Measurements from ENCODE around the gene FAM200C.
A peak's percentile ranks its signal among the peaks of the same experiment; 100 is the strongest.
"Not testable (repeated sequence)": the region's sequence is repeated elsewhere in the genome, so short reads cannot be mapped to it uniquely, and the experiment has no call there.

FAM200C gene

DNA sequence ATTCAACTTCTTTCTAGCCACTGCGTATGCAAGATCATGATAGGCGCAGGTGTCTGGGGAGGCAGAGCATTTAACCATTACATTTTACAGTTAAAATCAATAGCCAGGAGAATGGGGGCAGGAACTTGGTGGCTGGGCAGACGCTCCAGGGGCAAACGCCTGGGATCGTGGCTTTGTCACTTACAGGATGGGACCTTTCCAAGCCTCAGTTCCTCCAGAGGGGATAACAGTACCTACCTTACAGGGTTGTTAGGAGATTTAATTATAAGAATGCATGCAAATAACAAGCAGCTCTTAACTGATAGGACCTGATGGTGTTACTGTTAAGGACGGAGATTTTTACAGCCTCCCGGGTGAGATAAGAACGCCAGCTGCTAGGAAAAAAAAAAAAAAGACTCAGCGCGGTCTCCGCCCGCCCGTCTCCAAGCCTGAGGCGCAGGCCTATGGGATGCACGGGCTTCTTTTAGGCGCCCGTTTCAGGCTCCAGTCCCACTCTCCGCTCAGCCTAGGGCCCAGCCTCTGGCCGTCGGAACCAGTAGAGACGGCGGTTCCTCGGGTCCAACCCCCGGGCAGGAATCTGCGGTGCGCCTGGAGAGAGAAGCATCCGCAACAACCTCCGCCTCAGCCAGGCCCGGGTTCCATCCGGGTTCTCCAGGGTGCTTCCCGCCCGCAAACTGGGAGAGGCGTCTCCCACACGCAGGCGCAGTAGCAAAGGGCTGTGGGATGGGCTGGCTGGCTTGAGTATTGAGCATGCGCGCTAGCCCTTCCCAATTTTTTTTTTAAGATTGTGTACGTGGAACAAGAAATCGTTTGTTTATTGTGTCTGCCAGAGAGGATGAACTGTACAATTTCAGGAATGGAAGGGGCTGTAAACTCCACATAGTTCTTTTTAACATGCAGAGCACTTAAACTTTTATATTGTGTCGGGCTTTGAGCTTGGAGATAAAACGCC is at the start of gene FAM200C:
TSS of gene FAM200C (minus strand) at position 653 of the 952 bp plus-strand sequence. CDS start 4,564 bp downstream, outside the sequence.
- peak; percentile 65 for DNase-seq

- no peak for DNase-seq
These were observed 49.6 kb upstream of the FAM200C start for GRCh38 chr5:160449458-160449857.

- no peak for DNase-seq
These were observed 49.0 kb upstream of the FAM200C start for GRCh38 chr5:160448886-160449285.

- no peak for DNase-seq
These were observed 45.9 kb upstream of the FAM200C start for GRCh38 chr5:160445751-160446150.

GRCh38 chr5:160445132-160445531 is 45.3 kb upstream of the FAM200C start:
- DNase-seq: no peak

DNA sequence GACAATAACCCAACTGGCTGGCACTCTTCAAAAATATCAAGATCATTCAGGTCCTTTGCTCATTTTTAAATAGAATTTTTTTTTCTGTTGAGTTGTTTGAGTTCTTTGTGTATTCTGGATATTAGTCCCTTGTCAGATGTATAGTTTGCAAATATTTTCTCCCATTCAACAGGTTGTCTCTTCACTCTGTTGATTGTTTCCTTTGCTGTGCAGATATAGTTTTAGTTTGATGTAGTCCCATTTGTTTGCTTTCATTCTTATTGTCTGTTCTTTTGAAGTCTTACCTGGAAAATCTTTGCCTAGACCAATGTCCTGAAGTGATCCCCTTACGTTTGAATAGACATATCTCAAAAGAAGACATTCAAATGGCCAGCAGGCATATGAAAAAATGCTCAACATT is 44.6 kb upstream of the FAM200C start:
- no peak for DNase-seq

GRCh38 chr5:160442824-160443431 is 43.1 kb upstream of the FAM200C start:
- DNase-seq: no peak

DNA sequence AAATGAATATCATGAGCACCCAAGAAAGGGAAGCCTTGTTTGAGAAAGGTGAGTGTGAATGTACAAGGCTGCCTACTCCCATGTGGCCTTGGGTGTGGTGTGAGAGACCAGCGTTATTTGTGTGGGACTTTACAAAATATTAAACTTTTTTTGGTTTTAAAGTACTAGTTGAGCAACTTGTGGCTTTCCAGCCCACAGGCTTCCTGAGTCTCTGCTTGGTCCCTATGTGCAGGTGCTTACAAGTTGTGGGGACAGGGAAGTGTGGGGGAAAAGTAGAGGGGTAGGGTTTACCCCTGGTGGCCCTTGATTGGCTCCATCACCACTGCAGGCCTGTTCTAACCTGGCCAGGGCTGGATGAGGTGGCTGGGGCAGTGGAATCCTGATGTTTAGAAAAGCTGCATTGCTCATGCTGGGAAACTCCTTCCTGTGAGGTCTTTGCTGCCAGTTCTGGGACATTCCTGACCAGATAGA is 41.5 kb upstream of the FAM200C start:
- no peak for DNase-seq

DNA sequence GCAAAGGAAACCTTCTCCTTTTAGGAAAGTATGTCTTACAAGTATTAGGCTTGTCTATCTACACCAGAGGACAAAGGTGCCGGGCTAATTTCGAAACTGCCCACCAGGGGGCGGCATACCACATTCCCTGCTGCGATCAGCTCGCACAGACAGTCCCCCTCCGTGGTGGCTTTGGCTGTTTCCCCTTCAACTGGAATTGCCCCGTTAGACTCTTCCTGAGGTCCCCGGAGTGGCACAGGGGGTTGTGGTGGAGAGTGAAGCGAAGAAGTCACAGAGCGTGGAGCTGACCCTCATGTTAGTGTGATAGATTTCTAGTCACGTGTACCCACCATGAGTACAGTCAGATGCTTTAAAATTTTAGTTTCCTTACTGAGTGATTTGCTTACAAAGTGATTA is 39.3 kb upstream of the FAM200C start:
- peak; percentile 86 for DNase-seq

DNA sequence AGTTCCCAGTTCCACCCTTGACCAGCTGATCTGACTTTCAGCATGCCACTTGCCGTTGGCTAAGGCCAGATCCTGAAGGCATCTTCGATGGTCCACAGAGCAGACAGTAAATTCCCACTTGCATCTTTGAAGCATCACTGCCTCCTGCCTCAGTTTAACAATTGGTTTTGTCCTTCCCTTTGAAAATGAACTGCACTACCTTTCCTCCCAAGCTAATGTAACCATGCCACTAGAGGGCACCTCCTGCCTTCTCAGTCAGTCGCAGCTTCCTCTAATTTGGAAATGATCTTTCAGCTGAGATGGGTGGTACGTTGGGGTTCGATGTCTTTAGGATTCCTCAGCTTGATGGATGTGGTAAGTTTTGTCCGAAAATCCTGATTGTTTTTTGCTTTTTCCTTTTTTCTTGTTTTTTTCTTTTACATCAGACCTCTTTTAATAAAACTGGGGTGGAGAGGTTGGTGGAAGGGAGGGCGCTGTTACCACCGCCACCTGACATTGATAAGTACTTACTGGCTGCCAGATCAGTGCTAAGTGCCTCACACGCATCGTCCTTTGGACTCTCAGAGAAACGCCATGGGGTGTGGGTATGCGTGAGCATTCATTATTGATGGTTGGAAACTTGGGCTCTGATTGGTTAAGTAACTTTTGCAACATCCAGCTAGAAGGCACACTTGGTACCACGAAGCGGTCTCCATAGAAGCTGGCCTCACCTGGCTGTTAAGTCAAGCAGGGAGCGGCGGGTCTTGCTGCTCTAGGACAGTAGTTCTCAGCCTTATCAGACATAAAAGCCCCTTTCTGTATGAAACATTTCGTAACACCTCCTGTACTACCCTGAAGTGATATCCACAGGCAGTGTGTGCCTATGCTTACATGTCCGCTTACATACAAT is 38.7 kb upstream of the FAM200C start:
- peak; percentile 74 for DNase-seq

GRCh38 chr5:160437271-160437670 is 37.4 kb upstream of the FAM200C start:
- DNase-seq: no peak

DNA sequence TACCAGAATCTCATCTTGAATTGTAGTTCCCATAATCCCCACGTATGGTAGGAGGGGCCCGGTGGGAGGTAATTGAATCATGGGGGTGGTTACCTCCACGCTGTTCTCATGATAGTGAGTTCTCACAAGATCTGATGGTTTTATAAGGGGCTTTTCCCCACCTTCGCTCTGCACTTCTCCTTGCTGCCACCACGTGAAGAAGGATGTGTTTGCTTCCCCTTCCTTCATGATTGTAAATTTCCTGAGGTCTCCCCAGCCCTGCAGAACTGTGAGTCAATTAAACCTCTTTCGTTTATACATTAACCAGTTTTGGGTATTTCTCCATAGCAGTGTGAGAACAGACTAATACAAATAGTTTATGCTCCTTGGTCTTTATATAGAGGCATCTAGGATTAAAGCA is 36.8 kb upstream of the FAM200C start:
- not testable (repeated sequence) for DNase-seq

DNA sequence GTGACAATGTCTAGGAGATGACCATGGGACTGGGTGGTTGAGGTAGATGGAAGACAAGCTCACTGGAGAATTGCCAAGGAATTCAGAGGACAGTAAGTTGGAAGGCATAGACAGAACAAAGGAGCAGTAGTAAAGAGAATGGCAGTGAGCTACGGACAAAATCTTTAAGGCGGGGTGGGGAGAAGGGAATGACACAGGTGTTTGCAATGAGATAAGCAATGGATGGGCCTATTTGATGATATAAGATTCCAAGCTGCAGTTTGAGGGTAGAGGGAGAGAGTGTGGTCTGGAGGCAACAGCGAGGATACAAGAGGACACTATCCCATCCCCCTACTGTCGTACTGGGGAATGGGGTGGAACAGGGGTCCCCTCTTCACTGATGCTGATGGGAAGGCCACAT is 36.2 kb upstream of the FAM200C start:
- no peak for DNase-seq

GRCh38 chr5:160435532-160435931 is 35.7 kb upstream of the FAM200C start:
- no peak for DNase-seq

DNA sequence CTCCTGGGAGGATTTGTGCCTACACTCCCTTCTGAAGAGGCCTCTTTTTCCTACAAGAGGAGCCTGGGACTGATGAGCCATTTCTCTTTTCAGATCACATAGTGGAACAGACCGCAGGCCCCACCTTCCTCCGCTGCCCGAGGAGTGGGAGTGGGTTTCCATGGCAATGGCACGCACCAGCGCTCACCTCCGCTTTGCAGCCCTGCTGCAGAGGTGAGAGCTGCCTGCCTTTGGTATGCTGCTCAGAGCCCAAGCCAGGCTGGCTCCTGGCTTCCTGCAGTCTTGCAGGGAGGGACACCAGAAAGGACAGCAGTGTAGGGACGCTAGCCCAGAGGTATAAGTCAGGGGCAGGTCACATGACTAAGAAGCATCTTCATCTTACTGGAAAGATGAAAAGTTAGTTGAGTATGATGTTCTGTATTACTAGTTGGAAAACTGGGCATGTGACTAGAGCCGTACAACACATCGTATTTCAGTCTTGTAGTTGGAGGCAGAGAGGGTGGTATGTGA is 34.2 kb upstream of the FAM200C start:
- no peak for DNase-seq

GRCh38 chr5:160432787-160433186 is 32.9 kb upstream of the FAM200C start:
- no peak for DNase-seq

DNA sequence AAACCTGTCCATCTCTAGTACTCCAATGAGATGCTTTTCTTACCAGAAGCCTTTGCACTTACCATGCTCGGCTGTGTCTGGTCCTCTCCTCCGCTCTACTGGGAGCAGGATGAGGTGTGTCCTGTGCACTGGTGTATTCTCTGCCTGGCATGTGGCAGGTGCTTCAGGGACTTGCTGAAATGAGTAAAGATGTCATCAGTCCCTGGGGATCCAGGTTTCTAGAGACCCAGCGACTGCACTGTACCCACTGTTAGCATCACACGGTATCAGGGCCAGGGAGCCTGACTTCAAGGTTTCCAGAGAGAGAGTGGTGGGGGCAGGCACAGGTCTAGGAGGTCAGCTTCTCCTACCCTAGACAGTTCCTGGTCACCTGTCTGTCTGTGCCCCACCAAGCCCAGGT is 32.3 kb upstream of the FAM200C start:
- no peak for DNase-seq

DNA sequence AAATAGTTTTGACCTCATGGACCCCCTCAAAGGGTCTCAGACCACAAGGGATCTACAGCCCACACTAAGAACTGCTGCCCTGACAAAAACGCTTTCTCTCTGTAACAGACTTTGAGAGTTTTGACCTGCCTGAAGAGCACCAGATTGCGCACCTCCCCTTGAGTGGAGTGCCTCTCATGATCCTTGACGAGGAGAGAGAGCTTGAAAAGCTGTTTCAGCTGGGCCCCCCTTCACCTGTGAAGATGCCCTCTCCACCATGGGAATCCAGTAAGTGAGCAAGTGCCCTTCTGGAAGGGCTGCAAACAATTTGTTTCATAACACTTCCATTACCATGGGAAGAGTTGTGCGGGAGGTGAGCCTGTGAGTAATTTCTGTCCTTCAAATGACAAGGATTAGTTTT is 27.8 kb upstream of the FAM200C start:
- DNase-seq: no peak

GRCh38 chr5:160423099-160423498 is 23.2 kb upstream of the FAM200C start:
- DNase-seq: peak; percentile 37

DNA sequence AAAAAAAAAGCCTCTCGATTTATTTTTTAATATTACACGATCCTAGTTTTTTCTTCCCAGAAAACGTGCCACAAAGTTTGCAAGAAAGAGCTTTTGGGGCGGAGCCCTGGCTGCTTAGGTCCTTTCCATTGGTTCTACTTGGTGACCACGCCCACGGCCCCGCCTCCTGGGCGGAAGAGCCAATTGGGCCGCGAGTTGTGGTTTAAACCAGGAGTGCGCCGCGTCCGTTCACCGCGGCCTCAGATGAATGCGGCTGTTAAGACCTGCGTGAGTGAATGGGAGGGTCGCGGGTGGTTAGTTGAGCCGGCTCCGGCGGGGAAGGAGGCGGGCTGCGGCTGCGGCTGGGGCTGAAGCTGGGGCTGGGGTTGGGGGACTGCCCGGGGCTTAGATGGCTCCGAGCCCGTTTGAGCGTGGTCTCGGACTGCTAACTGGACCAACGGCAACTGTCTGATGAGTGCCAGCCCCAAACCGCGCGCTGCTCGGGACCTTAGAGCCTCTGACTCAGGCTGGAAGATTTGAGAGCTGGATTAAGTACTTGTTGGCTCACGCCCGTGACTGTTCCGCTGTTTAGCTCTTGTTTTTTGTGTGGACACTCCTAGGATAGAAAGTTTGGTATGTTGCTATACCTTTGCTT is 21.9 kb upstream of the FAM200C start, which contains the start of gene PTTG1:
TSS of gene PTTG1 (plus strand) at position 231 of the 634 bp plus-strand sequence. CDS start 458 bp downstream, outside the sequence.
- peak; percentile 88 for DNase-seq

- no peak for DNase-seq
These were observed 20.4 kb upstream of the FAM200C start for GRCh38 chr5:160420331-160420610.

Measured in CD4-positive, alpha-beta T cell treated with Interleukin-4 for 4 hours (primary cell).